Measurements from ENCODE around the gene RPL37A.

RPL37A gene

DNA sequence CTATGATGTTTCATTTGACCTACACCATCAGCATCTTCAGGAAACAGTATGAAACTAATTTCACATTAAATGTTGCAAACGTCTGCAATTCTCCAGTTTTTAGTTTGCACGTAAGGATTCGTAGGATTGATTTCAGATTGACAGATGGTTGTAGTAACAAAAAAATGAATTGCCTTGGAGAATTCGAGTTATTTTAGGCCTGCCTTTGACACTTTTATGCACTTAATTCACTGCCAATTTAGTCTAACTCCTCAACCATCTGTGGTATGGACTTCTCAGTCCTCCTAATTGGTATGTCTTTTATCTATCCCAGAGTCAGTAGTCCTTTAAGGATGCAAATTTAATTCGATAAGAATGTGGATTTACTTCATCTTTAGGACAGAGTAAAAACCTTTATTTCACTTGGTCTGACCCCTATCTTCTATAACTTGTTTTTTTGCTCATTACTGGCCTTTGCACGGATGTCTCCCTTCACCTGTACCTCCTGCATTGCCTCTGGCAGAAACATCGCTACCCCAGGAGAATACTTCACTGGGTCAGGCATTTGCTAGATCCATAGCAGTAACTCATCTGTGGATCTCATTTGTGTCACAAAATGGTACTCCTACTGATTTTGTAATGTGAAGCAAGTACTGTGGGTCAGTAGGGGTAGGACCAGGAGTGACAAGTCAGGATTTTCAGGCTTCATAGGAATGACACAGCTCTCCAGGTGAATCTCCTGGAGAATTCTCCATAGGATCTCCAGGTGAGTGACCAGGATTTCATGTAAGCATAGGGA, 3.9 kb downstream of the RPL37A start:
- Histone ChIP-seq H3K27me3 (ENCODE audit: insufficient read depth, low read length) (no peaks in the 10 kb centered on the region), H3K9ac (ENCODE audit: low read depth, low read length) (peak overlapping the region; percentile 19), H3K9me3 (ENCODE audit: insufficient read depth, low read depth, low read length) (no peaks in the 10 kb centered on the region), H3K4me1 (ENCODE audit: insufficient read depth, low read length) (peaks cover 25% of the 10 kb centered on the region), H3K36me3 (ENCODE audit: insufficient read depth, low read length) (peaks cover 76% of the 10 kb centered on the region), H3K27ac (ENCODE audit: low read depth, low read length) (peak overlapping the region; percentile 44), H3K4me3 (ENCODE audit: low read length) (no peak overlapping the region)
- WGBS, result 96% methylated on average over 7 of the region's 7 CpGs

DNA sequence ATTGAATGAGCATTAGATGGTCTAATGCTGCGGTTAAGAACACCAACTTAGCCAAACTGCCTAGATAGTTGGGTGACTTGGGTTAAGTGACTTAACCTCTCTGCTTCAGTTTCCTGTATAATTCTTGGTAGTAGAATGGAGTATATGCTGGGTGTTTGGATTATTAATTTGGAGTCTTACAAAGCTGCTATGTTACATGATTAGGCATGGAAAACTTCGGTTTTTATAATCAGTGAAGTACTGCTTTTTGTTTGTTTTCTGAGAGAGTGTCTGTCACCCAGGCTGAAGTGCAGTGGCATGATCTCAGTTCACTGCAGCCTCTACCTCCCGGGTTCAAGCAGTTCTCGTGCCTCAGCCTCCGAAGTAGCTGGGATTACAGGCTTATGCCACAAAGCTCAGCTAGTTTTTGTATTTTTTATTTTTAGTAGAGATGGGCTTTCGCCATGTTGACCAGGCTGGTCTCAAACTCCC, 4.5 kb downstream of the RPL37A start:
- no peaks in the 10 kb centered on the region for H3K27me3 ChIP-seq (ENCODE audit: insufficient read depth, low read length)
- no peak overlapping the region for H3K9ac ChIP-seq (ENCODE audit: low read depth, low read length)
- H3K36me3 ChIP-seq (ENCODE audit: insufficient read depth, low read length), result peaks cover 78% of the 10 kb centered on the region
- H3K4me3 ChIP-seq (ENCODE audit: low read length), result no peak overlapping the region
- H3K4me1 ChIP-seq (ENCODE audit: insufficient read depth, low read length), result peaks cover 19% of the 10 kb centered on the region
- 94% methylated on average over 6 of the region's 6 CpGs for WGBS
- no peaks in the 10 kb centered on the region for H3K9me3 ChIP-seq (ENCODE audit: insufficient read depth, low read depth, low read length)
- H3K27ac ChIP-seq (ENCODE audit: low read depth, low read length), result peak overlapping the region; percentile 44

GRCh38 chr2:216503697-216504375, 5.2 kb downstream of the RPL37A start:
- Histone ChIP-seq H3K9ac (ENCODE audit: low read depth, low read length) (no peak overlapping the region), H3K36me3 (ENCODE audit: insufficient read depth, low read length) (peaks cover 80% of the 10 kb centered on the region)
- 92% methylated on average over 5 of the region's 5 CpGs for WGBS

DNA sequence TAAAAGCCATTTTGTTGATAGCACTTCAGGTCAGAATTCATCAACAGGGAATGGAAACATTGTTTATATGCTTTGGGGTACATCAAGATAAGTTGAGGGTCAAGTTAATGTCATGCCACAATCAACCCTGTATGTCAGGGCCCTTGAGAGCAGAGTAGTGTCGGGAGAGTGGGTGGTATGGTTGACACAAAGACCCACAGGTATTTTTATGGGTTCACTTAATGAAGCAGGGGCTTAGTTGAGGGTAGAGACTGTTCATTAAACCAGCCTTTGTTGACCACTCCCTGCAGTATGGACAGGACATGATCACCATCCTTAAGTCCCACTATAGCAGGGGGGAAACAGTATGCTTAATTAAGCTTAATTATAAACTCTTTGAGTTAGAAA, 5.7 kb downstream of the RPL37A start:
- Histone ChIP-seq H3K36me3 (ENCODE audit: insufficient read depth, low read length) (peaks cover 81% of the 10 kb centered on the region), H3K4me1 (ENCODE audit: insufficient read depth, low read length) (peaks cover 19% of the 10 kb centered on the region), H3K9me3 (ENCODE audit: insufficient read depth, low read depth, low read length) (no peaks in the 10 kb centered on the region), H3K9ac (ENCODE audit: low read depth, low read length) (no peak overlapping the region), H3K27me3 (ENCODE audit: insufficient read depth, low read length) (no peaks in the 10 kb centered on the region), H3K27ac (ENCODE audit: low read depth, low read length) (peak overlapping the region; percentile 0; the same call in 1 of the 2 replicates), H3K4me3 (ENCODE audit: low read length) (no peak overlapping the region)
- WGBS, result 90% methylated on average over 1 of the region's 1 CpG

More at GRCh38 chr2:216503697-216504375, 5.2 kb downstream of the RPL37A start:
- H3K4me3 ChIP-seq (ENCODE audit: low read length), result no peak overlapping the region
- H3K27me3 ChIP-seq (ENCODE audit: insufficient read depth, low read length), result no peaks in the 10 kb centered on the region
- H3K4me1 ChIP-seq (ENCODE audit: insufficient read depth, low read length), result peaks cover 19% of the 10 kb centered on the region
- H3K27ac ChIP-seq (ENCODE audit: low read depth, low read length), result no peak overlapping the region
- no peaks in the 10 kb centered on the region for H3K9me3 ChIP-seq (ENCODE audit: insufficient read depth, low read depth, low read length)

- 95% methylated on average over 15 of the region's 15 CpGs for WGBS
- Histone ChIP-seq H3K36me3 (ENCODE audit: insufficient read depth, low read length) (peaks cover 77% of the 10 kb centered on the region), H3K4me3 (ENCODE audit: low read length) (no peak overlapping the region), H3K4me1 (ENCODE audit: insufficient read depth, low read length) (peaks cover 10% of the 10 kb centered on the region), H3K27ac (ENCODE audit: low read depth, low read length) (0 out of 2 replicates have a peak overlapping the region, but pooled peaks have one; percentile 3), H3K9me3 (ENCODE audit: insufficient read depth, low read depth, low read length) (no peaks in the 10 kb centered on the region), H3K27me3 (ENCODE audit: insufficient read depth, low read length) (no peaks in the 10 kb centered on the region), H3K9ac (ENCODE audit: low read depth, low read length) (no peak overlapping the region)
Observed at GRCh38 chr2:216505133-216506106, 6.8 kb downstream of the RPL37A start.

GRCh38 chr2:216507220-216508160, 8.8 kb downstream of the RPL37A start:
- 66% methylated on average over 2 of the region's 5 CpGs for WGBS
- H3K4me3 ChIP-seq (ENCODE audit: low read length), result no peak overlapping the region
- no peaks in the 10 kb centered on the region for H3K9me3 ChIP-seq (ENCODE audit: insufficient read depth, low read depth, low read length)
- peaks cover 64% of the 10 kb centered on the region for H3K36me3 ChIP-seq (ENCODE audit: insufficient read depth, low read length)
- no peaks in the 10 kb centered on the region for H3K4me1 ChIP-seq (ENCODE audit: insufficient read depth, low read length)
- no peaks in the 10 kb centered on the region for H3K27me3 ChIP-seq (ENCODE audit: insufficient read depth, low read length)
- no peak overlapping the region for H3K9ac ChIP-seq (ENCODE audit: low read depth, low read length)
- no peak overlapping the region; the same call in 1 of the 2 replicates for H3K27ac ChIP-seq (ENCODE audit: low read depth, low read length)

- H3K36me3 ChIP-seq (ENCODE audit: insufficient read depth, low read length), result peaks cover 56% of the 10 kb centered on the region
- no peak overlapping the region for H3K4me3 ChIP-seq (ENCODE audit: low read length)
- no peaks in the 10 kb centered on the region for H3K27me3 ChIP-seq (ENCODE audit: insufficient read depth, low read length)
- H3K9ac ChIP-seq (ENCODE audit: low read depth, low read length), result no peak overlapping the region
- H3K27ac ChIP-seq (ENCODE audit: low read depth, low read length), result no peak overlapping the region
- WGBS, result no CpG with 5 or more reads among the region's 1 CpG
- H3K9me3 ChIP-seq (ENCODE audit: insufficient read depth, low read depth, low read length), result no peaks in the 10 kb centered on the region
- H3K4me1 ChIP-seq (ENCODE audit: insufficient read depth, low read length), result no peaks in the 10 kb centered on the region
Observed at GRCh38 chr2:216508229-216508628, 9.6 kb downstream of the RPL37A start.

DNA sequence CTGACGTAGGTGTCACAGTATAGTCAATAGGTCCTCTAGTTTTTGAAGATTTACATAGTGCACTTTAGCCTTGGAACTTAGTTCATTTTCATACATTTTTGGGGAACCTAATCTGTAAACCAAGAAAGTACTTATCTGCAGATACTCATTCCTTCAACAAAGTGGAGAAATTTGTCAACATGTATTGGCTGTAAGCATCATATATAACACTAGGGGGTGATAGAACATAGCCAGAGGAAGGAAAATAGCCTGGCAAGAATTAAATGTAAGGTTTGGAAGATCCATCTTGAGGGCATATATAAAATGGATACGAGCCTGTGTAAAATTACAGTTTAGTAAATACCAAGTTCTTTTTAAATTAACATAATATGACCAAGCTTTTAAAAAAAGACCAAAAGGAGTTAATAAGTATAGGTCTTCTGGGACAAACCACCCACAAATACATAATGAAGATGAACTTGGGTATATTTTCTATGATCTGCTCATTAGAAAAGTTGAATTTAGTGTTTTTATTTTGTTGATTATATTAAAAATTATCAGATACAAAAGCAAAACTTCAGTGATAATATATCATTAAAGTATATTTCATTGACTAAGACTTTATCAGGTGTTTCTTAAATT, 18.2 kb downstream of the RPL37A start:
- Histone ChIP-seq H3K4me1 (ENCODE audit: insufficient read depth, low read length) (no peaks in the 10 kb centered on the region), H3K4me3 (ENCODE audit: low read length) (no peak overlapping the region), H3K27ac (ENCODE audit: low read depth, low read length) (no peak overlapping the region), H3K9ac (ENCODE audit: low read depth, low read length) (no peak overlapping the region), H3K27me3 (ENCODE audit: insufficient read depth, low read length) (no peaks in the 10 kb centered on the region), H3K36me3 (ENCODE audit: insufficient read depth, low read length) (peaks cover 14% of the 10 kb centered on the region; the same call in 1 of the 2 replicates), H3K9me3 (ENCODE audit: insufficient read depth, low read depth, low read length) (no peaks in the 10 kb centered on the region)
- 100% methylated on average over 1 of the region's 2 CpGs for WGBS

DNA sequence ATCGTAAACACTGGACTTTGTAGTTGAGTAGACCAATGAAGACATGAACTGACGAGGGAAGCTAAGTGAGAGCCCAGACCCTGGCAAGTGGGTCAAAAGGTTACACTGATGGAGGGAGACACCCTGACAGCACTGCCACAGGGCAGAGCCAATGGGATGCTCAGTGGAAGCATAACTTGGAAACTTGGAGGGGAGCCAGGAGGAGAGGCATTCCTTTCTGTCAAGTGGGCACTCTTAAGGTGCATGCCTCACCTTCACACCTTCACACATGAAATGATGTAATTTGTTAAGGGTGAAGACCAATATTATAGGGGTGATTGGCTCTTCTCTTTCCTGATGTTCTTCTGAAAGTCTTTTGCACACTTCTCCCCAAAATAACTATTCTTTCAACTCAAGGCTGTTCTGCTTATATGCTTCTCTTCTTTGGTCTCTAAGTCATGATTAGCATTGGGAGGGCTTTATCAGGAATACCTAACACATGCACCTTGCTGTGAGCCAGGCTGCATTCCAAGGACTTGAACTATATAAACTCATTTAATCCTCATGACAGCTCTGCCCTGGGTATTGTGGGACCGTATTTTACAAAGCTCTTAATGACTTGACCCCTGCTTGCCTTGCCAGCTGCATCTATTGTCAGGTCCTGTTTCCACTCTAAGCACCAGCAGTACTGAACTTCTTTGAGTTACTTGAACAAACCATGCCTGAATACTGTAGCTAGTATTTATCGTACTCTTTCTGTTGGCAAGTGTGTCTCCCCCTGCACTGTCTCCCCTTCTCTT, 19.0 kb downstream of the RPL37A start:
- 94% methylated on average over 4 of the region's 4 CpGs for WGBS
- Histone ChIP-seq H3K27ac (ENCODE audit: low read depth, low read length) (no peak overlapping the region), H3K9ac (ENCODE audit: low read depth, low read length) (no peak overlapping the region), H3K4me1 (ENCODE audit: insufficient read depth, low read length) (no peaks in the 10 kb centered on the region), H3K36me3 (ENCODE audit: insufficient read depth, low read length) (peaks cover 14% of the 10 kb centered on the region; the same call in 1 of the 2 replicates), H3K4me3 (ENCODE audit: low read length) (no peak overlapping the region), H3K9me3 (ENCODE audit: insufficient read depth, low read depth, low read length) (no peaks in the 10 kb centered on the region), H3K27me3 (ENCODE audit: insufficient read depth, low read length) (no peaks in the 10 kb centered on the region)
